Activated naive CD8-positive, alpha-beta T cell treated with anti-CD3 and anti-CD28 coated beads, Interleukin-2, amount 50 U/mL, for 16 hours (primary cell): ENCODE measurements around the gene MXRA7.
"Not testable (repeated sequence)": the region's sequence is repeated elsewhere in the genome, so short reads cannot be mapped to it uniquely, and the experiment has no call there.

ENCODE experiments used
- DNase-seq: peaks from one replicate; pipeline ENCODE4 v3.0.0-alpha.2; 2020; ENCODE audit warnings: low read depth, low spot score

The MXRA7 gene

DNA sequence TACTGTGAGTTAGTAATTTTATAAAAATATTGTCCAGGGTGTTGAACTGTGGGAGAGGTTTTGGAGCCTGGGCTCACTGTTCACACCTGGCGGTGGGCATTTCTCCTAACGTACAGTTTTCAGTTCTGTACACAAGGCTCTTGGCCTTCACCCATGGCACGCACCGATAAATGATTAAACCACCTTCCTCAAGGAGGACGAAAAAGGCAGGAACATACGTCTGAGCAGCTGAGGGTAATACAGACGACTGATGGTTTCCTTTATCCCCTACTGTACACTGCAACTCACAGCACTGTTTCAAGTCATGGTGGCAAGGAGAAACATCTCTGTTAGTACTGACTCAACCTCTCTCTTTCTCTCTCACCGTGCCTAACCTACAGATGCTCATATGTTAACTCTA, 65.8 kb downstream of the MXRA7 start:
- no peak for DNase-seq

DNA sequence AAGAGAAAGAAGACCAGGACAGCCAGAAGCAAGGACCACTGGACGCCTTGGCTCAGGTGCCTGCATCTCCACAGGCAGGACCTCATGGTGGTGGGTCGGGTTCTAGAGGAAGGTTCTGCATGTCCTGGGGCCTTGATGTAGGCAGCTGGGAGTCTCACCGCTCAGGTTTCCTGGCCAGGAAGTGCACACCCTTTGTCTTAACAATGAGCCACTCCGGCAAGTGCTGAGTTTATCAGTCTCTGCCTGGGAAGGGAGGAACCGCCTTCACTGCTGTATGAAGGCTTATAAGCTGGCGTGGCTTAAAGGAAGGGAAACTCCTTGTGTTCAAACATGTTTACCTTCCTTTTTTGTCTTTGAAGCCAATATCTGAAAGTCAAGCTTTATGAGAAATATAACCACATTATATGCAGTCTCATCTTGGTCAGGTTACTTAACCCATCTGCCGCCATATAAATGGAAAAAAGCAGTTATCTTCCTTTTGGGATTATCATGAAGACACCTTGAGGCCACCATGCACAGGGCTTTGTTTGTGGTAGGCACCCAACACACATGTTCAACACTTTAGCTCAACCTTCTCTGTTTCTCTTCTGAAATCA, 67.1 kb downstream of the MXRA7 start, which contains the start of gene ST6GALNAC1:
TSS of gene ST6GALNAC1 (minus strand) at position 205 of the 596 bp plus-strand sequence. CDS start at position 86, 119 bp downstream.
- DNase-seq = no peak

DNA sequence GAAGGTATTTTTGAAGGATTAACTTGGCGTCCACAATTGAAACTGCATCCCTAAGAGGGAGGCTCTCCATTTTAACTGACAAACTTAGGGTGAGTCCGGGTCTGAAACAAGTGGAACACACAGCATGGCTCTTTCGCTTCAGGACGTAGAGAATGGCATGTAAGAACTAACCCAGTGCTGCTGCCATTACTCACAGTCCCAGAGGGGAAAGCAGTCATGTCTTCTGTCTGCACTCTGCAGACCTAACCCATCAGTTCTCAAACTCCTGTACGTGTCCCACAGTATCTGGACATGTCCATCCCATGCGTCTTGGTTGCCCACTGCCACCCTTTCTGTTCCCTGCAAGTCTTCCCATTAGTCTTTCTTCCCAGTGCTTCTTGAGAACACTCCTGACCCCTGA, 67.8 kb downstream of the MXRA7 start:
- no peak for DNase-seq

DNA sequence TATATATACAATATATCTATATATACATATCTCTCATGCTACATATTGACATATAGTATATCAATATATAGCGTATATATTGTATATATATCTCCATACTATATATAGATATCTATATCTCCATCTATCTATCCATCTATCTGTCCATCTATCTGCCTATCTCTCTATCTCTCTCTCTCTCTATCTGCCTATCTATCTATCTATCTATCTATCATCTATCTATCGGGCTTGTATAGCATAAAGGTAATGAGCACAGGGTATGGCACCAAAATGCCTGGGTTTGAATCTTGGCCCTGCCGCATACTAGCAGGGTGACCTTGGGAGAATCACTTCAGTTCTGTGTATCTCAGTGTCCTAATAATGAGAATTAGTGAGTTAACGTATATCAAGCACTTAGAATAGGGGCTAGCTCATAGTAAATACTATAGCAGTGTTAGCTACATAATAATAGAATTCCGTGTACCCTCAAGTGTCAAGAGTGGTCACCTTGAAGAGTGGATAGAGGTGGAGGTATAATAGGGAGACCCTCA, 68.7 kb downstream of the MXRA7 start:
- no peak for DNase-seq

DNA sequence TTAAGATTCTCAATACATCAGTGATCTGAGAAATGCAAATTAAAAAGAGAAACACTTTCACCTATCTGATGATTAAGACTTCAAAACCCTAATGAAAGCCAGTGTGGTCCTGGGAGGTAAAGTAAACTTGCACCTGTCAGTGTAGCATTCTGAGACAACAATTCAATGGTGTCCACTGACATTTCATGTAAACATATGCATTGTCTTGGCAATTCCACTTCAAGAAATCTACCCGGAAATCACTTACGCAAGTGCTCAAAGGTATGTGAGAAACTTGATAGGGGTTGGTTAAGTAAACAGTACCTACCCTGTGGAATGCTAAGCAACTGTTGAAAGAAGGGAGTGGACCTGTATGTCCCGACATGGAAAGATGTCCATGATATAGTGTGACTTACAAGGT, 69.3 kb downstream of the MXRA7 start:
- DNase-seq = no peak

DNA sequence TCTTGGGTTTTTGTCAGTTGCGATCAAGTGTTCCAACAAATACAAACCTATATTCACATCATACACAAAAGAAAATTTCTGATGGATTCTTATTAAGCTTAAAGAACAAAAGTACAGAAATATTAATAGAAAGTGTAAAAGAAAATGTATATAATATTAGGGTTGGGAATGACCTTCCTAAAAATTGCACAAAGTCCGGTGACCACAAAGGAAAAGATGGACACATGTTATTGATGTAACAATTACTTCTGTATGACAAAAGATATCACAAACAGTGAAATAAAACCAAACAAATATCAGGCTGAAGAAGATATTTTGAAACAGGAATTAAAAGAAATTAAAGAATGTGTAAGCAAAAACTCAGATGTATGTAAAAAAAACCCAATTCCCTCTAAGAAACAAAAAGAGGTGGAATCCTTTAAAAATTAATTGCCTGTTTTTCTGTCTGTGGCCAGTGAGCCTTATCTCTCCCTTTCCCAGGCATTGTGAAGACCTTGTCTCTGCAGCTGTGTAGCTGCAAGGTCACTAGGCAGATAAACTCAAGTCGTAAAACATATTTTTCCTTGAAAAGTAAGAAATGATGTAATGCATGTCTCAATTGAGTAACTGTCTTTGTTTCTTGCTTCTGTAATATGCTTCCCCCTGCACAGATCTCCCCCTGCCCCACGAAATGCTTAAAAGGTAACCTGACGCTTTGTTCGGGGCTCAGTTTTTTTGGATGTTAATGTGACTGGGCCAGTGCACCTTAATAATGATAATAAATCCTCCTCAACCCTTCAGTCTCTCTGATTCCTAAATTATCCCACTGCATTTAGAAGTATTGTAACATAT, 70.0 kb downstream of the MXRA7 start:
- DNase-seq = no peak

DNA sequence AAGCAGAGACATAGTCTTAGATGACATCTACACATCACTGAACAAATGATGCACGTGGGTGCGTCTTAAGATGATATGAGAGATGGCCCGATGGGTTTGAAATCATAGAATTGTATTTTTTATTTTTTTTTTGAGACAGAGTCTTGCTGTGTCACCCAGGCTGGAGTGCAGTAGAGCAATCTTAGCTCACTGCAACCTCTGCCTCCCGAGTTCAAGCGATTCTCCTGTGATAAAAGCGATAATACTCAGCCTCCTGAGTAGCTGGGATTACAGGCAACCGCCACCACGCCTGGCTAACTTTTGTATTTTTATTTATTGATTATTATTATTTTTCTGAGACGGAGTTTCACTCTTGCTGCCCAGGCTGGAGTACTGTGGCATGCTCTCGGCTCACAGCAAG, 72.5 kb downstream of the MXRA7 start:
- no peak for DNase-seq

DNA sequence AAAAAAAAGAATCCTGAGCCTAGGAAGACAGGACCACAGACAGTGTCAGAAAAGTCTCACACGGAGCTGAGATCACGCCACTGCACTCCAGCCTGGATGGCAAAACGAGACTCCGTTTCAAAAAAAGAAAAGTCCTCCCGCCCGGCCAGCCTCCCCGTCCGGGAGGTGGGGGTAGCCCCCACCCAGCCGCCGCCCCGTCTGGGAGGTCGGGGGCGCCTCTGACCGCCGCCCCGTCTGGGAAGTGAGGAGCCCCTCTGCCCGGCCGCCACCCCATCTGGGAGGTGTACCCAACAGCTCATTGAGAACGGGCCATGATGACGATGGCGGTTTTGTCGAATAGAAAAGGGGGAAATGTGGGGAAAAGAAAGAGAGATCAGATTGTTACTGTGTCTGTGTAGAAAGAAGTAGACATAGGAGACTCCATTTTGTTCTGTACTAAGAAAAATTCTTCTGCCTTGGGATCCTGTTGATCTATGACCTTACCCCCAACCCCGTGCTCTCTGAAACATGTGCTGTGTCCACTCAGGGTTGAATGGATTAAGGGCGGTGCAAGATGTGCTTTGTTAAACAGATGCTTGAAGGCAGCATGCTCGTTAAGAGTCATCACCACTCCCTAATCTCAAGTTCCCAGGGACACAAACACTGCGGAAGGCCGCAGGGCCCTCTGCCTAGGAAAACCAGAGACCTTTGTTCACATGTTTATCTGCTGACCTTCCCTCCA, 74.1 kb downstream of the MXRA7 start:
- DNase-seq = not testable (repeated sequence)

DNA sequence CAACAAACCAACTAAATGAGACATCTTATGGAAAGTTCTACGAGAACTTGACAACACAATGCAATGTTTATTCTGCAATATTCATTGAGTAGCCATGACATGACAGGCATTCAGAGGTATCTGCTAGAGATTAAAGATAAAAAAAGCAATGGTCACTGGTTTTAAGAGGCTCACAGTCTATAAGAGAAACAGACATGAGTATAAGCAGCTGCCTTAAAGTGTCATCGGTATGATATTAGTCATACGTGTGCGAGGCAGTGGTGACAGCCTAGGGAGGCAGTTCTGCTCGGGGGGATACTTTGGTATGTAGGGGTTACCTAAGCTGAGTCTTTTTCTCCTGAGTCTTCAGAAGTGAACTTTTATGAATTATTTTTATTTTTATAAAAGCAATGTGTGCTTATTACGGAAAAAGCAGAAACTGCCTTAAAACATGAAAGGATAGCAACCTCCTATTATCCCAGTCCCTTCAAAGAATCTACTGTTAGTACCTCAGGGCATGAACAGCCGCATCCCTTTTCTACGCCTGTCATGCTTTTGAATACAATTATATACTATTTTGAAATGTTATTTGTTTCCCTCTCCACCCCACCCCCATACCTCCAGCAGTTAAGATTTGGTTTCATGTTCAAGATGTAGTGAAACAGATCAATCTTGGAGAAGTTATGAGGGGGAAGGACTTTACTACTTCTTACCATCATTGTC, 75.0 kb downstream of the MXRA7 start:
- DNase-seq = no peak

DNA sequence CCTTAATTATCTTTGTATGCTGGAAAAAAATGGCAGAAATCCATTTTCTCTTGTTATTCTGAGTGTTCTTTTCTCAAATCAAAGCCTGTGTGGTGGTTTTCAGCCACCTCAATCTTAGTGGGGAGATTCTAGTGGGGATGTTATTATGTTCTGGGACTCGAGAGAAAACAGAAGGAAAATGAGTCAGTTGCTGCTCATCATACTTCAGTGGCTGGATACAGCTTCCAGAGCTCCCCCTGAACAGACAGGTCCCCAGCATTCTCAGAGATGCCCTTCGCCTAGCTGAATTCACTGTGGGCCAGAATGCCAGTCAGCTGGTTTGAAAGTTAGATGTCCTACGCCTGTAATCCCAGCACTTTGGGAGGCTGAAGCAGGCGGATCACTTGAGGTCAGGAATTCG, 75.7 kb downstream of the MXRA7 start:
- no peak for DNase-seq

DNA sequence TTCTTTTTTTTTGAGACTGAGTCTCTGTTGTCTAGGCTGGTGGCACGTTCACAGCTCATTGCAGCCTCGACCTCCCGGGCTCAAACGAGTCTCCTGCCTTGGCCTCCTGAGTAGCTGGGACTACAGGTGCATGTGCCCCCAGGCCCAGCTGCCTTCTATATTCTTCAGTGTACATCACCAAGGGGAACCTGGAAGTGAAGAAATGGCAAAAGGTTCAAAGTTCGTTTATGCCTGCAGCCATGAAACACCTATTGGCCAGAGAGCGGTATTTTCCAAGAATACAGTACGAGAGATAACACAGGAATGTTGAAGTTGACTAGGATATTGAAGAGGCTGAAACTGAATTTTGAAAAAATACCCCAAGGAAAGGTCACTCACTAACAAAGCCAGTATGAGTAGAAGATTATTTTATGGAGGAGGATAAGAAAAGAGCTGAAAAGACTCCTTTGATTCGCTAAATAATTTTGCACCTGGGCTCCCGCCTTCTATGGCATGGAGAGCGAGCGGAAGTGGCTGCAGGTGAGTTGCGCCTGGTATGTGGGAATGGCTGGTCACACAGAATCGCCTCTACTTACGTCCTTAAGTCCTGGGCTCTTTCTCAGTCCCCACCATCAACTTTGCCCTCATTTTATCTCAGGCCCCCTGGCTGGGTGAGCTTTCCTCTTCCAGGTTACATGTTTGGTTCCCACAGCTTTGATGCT, 77.0 kb downstream of the MXRA7 start:
- no peak for DNase-seq

DNA sequence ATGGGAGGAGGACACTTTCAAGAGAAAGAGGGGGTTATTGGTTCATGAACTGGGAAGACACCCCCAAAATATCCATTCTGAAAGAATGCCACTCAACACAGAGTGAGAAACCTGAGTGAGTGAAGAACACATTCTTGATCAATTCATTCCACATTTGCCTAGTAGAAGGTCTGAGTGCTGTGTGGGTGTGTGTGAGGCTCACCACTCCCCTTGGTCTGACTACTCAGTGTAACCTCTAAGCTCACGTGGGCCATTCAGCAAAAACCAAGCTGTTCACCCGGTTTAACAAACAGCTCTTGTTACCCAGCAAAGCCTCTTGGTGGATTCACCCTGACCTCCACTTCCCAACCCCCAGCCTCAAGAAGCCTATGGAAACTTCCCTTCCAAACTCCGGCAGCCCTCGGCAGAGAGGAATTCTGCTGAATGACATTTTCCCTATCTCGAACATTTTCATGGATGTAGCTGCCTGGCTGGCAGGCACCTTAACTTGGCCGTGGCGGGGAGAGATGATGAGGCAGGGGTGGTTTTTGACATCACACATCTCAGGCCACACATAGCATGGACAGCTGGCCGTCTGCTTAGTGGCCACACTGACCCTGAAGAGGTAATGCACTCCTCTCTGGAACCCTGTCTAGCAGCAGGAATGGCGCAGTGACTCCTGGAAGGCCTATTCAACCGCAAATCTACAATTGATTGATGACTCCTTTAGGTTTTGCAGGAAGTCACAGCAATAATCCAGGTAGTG, 78.8 kb downstream of the MXRA7 start:
- DNase-seq = no peak

DNA sequence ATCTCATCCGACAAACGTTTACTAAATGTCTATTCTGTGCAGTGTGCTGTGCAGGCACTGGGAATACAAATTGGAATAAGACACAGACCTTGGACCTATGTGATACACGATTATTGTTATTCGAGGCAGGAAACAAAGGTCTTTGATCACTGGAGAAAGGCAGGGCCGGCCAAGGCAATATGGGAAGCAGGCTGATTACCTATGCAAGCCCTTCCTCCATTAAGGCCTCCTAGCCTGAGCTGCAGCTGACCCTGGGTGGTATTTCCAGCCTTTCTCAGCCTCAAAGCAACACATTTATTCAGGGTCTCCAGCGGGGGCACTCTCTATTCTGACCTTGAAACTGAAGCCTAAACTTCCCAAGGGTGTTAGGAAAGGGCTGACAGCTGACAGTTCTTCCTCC, 80.6 kb downstream of the MXRA7 start:
- DNase-seq = no peak
